GM19468 (cell line): Measurements from ENCODE around the gene LTO1.
"Not testable (repeated sequence)": the region's sequence is repeated elsewhere in the genome, so short reads cannot be mapped to it uniquely, and the experiment has no call there.

Experiments
- ATAC-seq: cut with Tn5 transposase; IDR thresholded peaks from one replicate; pipeline ENCODE4 v1.9.1; 2021; ENCODE audit warnings: mild to moderate bottlenecking, moderate library complexity, moderate number of reproducible peaks; ENCODE audit not compliant: unreplicated experiment; ENCODE audit errors: extremely low read depth

LTO1 gene

DNA sequence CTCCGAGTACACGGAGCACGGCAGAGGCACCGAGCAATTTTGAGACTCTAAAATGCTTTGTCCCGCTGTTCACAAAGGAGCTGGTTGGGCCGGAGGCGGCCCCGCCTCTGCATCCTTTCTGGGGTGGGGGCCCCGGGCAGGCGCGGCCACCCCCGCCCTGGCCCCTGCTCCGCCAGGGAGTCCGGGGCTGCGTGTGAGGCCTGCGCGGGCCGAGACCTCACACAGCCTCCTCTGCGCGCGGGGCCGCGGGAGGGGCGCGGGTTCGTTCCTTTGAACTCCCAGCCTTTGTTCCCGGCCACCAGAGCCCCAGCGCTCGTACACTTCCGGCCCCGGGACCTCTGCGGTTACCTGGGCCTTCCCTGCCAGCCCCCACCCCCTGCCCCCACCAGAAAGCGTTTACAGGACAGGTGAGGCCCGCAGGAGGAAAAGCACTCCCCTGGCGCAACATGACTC, 27.1 kb upstream of the LTO1 start:
- no peak for ATAC-seq

DNA sequence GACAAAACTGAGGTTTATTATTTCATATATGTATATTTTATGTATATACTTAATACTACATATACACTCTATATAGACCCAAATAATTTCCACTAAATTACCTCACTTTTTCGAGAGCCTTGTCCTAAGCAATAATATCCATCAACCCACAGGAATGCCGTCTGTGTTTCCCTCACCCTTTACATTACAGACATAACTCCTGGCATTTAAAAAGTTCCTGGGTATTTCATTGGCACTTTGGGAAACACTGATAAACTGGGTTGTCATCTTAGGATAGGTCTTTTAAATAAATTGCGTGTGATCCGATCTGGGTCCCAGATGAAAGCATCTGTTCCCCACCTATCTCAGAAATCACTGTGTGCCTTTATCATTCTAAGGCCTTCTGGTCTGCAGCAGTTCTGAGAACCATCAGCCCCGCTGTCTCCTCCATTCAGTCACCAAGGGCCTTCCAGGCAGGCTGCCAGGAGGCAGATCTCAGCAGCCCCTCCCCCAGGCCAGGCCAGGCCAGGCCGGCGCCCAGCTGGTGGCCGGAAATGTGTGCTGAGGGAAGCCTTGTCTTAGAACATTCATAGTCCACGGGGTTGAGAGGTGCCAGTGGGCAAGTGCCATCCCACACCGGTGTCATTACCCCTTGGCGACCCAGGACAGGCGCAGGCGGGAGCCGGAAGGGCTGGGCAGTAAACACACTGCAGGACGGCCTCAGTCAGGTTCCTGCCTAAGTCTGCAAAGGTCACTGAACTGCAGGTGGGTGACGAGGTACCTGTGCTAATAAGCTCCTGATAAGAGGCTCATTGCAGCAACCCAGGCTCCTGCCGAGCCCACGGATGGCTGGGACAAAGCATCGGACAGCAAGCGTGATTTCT, 25.4 kb upstream of the LTO1 start:
- ATAC-seq: no peak

DNA sequence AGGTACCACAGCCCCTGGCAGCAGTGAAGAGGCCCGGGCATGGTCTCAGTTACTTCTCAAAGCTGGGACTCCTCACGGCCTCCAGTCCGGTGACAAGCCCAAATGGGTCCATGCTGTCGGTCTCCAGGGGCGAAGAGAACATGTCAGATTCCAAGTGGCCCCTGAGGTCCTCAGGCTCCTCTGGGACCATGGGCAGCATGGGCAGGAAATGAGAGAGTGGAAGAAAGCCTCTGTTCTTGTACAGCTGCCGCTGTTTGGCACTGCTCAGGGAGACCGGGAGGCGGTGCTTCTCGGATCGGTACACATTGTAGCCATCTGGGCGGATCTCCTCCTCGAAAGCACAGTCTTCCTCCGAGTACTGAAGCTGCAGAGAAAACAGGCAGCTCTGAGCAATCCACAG, 24.1 kb upstream of the LTO1 start:
- no peak for ATAC-seq

DNA sequence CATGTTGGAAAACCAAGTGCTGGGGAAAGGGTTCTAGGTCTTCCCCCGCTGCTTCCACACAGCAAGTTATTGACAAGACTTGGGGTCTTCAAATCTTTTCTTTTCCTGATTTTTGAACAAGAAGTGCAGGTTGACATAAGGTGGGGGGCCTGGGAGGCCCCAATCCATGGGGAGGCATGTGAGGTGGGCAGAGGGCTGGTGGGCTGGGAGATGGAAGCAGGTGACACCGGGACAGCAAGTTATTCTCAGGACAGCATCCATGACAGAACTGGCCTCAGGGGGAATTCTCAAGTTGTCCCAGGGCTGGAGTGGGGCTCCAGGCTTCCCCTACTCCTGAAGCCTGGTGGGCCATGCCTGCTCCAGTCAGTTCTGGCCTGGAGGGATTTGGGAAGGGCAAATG, 23.2 kb upstream of the LTO1 start:
- no peak for ATAC-seq

DNA sequence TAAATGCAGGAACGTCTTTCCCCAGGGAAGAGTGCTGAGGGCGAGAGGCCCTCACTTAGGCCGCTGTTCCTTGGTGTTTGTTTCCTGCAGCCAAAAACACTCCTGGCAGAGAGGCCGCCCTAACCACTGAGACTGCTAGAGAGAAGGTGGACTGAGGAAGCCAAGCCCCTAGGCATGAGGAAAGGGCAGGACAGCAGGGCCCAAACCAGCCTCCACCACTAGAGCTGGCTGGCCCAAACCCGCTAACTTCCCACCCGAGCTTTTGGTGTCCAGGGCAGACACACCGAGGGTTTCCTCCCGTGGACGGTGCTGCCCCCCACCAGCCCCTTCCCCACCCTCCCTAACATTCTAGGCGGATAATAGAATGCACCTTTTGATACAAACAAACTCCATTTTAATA, 22.7 kb upstream of the LTO1 start:
- no peak for ATAC-seq

DNA sequence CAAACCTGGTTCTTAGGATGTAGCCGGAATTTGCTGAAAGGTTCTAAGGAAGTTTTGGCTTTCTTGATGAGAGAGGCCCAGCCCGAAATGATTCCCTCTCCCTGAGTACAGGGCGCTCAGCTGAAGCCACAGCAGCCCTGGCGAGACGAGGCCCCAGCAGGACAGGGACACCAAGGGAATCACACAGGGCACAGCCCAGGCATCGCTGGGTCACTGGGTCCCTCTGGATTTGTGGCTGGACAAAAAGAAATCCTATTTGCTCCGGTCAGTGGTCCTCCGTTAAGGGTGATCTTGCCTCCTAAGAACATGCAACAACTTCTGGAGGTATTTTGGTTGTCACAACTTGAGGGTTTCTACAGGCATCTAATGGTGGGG, 22.3 kb upstream of the LTO1 start:
- ATAC-seq: no peak

DNA sequence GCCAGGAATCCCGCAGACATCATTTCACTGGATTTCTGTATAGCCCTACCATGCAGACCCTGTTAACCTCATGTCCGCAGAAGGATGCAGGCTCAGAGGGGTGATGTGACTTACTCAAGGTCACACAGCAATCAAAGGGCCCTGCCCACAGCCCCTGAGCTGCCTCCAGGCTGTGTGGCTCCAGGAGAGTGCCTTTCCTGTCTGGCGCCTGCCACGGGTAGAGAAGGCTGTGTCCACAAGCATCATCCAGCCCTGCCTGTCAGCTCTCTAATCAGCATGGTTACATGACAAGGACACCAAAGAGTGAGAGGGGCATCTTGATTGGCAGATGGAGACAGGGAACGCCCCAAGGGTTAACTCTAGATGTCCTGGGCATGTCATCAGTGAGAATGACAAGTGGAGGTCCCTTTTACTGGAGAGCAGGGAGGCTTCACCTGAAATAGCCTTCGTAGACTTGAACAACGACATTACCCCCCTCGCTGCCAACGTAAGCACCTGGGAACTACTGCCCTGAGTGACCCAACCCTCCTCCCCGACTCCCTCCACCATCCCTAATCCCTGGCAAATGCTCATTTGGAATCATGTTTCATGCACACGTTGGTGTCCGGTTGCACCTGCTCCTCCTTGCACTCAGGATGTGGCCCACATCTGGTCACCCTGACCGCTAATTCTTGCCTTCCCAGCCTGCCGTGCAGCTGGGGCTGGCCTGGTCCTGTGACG, 21.8 kb upstream of the LTO1 start:
- ATAC-seq: no peak

DNA sequence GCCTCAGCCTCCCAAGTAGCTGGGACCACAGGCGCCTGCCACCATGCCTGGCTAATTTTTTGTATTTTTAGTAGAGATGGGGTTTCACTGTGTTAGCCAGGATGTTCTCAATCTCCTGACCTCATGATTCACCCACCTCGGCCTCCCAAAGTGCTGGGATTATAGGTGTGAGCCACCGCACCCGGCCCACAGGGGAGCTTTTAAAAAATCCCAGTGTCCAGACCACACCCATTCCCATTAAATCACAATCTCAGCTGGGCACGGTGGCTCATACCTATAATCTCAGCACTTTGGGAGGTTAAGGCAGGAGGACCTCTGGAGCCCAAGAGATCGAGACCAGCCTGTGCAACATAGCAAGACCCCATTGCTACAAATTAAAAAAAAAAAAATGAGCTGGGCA, 20.8 kb upstream of the LTO1 start:
- ATAC-seq: not testable (repeated sequence)

DNA sequence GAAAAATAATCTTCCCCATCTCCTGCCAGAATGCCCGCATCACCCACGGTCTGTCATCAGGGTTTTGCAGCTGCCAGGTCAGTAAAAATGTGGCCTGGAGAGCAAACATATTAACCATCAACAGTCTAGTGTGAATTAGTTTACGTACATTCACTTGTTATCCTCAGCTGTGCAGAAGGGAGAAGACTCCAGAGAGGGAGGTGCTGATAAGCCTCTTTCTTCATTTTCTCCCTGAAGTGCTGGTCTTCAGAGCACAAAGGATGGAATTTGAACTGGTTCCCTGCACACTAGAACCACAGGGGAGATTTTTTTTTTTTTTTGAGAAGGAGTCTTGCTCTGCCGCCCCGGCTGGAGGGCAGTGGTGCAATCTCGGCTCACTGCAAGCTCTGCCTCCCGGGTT, 20.4 kb upstream of the LTO1 start:
- no peak for ATAC-seq

DNA sequence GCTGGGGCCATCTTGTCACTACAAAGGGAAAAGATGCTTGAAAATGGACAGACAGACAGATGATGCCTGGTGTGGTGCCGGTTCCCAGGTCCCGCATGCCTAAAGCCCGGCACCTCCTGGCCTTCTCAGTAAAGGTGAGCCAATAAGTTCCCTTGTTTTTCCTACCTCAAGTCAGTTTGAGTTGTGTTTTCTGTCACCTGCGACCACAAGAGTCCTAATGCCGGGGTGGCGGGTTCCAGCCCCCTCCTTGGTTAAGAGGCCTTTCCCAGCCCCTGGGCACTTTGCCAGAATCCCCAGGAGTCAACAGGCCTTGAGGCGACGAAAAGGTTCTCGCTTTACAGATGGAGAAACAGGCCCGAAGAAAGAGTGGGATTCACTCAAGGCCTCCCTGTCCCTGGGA, 19.6 kb upstream of the LTO1 start:
- ATAC-seq: no peak

DNA sequence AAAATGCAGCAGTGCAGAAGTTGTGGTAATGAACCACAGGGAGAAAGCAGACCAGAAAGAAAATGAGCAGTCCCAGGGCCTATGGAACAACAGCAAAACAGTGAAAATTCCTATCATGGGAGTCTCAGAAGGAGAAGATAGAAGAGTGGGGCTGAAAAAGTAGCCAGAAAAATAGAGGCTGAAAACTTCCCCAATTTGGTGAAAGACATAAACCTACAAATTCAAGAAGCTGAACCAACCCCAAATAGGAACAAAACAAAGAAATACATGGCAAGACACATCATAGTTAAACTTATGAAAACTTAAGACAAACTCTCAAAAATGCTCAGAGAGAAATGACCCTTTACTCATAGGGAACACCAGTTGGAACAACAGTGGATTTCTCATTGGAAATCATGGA, 17.3 kb upstream of the LTO1 start:
- ATAC-seq: no peak

DNA sequence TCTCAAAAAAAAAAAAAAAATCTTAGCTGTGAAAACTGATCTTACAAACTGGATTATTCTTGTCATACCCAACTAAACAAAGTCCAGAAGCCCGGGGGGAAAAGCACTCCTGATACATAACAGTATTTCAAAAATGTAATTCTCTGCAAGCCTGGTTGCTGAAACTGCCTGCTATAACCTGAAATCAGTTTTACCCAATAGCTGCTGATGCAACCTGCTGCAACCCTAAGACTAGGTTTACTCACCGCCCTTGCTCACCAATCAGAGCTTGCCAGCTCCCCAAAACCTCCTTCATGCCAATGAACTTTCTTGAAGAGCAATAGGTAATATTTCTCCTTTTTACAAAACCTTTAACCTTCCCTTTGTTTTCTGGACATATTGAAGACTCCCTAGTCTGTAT, 16.3 kb upstream of the LTO1 start:
- no peak for ATAC-seq

DNA sequence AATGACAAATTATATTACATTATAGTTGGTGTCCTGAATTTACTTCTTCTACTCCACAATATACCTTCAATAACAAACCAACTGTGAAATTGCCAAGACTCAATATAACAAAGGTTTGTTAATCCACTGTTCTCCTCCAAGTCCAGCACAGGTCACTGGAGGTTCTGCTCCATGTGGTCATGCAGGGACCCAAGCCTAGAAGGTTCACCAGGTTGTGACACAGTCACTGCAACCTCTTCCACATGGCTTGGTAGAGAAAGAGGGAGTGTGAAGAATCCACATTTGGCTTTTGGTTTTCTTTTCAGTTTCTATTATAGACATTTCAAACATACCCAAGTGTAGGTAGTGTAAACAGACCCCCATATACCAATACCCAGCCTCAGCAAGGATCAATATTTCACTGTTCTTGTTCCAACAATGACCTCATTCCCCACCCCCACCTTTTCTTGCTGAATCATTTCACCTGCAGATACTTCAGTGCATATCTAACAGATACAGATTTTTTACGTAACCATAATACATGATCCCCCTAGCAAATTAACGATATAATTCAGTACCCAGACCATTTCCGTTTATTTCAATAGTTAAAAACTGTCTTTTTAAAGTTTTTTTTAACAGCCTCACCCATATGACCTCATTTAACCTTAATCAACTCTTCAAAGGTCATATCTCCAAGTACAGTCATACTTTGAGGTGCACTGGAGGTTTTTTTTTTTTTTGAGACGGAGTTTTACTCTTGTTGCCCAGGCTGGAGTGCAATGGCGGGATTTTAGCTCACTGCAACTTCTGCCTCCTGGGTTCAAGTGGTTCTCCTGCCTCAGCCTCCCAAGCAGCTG, 14.5 kb upstream of the LTO1 start:
- ATAC-seq: no peak

DNA sequence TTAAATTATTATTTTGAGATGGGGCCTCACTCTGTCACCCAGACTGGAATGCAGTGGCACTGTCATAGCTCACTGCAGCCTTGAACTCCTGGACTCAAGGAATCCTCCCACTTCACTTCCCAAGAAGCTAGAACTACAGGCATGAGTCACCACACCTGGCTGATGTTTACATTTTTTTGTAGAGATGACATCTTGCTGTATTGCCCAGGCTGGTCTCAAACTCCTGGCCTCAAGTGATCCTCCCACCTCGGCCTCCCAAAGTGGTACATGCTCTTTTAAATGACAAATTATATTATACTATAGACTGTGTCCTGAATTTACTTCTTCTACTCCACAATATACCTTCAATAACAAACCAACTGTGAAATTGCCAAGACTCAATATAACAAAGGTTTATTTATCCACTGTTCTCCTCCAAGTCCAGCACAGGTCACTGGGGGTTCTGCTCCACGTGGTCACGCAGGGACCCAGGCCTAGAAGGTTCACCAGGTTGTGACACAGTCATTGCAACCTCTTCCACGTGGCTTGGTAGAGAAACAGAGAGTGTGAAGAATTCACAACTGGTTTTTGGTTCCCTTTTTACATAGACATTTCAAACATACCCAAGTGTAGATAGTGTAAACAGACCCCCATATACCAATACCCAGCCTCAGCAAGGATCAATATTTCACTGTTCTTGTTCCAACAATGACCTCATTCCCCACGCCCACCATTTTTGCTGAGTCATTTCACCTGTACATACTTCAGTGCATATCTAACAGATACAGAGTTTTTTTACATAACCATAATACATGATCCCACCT, 13.0 kb upstream of the LTO1 start:
- not testable (repeated sequence) for ATAC-seq

DNA sequence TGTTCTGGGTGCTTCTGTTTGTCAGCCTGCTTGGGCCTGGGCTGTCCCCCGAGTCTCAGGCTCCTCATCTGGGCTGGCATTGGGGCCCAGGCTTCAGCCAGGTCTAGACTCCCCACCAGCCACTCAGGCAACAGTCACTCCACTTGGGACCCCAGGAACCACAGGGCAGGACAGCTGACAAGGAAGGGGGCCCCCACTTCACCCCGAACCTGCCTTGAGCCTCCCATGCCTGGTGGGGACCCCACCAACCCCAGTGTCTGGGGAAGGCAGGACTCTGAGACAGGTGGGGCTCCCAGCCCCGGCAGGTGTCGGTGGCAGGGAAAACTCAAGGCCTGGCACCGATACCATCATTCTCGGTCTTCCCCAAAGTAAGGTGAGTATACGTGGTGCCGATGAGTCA, 11.7 kb upstream of the LTO1 start:
- no peak for ATAC-seq

DNA sequence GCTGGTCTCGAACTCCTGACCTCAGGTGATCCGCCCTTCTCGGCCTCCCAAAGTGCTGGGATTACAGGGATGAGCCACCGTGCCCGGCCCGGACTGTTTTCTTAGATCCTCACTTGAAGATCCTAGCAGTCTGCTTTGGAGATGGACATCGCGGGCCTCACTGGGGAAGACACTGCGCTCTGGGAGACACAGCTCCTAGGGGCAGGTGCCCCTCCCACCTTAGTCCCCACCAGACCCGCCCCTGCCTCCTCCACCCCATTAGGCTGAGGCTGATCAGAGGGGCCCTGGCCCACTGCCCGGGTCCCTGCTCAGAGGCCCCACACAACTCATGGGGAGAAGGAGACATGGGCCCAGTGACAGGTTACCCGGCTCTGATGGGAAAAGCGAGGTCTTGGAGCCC, 11.3 kb upstream of the LTO1 start:
- no peak for ATAC-seq

DNA sequence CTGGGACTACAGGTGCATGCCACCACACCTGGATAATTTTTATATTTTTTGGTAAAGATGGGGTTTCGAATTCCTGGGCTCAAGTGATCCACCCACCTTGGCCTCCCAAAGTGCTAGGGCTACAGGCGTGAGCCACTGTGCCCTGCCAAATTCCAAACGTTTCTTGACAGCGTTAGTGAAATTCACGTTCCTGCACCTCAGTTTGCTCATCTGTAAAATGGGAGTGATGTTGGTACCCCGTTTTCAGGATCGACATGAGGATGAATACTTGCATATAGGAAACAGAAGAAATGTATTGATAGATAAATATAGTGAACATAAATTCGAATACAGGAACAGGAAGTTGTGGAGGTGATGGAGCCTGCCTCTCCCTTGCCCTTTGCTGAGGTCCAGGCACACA, 10.2 kb upstream of the LTO1 start:
- ATAC-seq: no peak

DNA sequence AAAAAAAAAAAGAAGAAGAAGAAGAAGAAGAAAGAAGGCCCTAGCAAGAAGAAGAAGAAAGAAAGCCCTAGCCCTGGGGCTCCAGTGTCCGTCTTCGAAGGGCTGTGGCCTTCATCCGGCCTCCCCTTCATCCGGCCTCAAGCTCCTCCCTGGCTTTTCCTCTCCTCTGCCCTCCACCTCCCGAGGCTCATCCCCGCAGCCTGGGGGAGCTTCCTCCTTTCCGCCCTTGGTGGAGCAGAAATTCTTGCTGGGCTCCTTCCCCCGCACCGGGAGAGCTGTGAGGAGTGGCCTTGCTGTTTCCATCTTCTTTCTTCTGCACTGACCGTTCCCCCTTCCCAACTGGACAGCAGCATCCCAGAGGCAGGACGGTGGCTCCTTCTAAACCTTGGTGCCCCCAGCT, 9.5 kb upstream of the LTO1 start:
- no peak for ATAC-seq

DNA sequence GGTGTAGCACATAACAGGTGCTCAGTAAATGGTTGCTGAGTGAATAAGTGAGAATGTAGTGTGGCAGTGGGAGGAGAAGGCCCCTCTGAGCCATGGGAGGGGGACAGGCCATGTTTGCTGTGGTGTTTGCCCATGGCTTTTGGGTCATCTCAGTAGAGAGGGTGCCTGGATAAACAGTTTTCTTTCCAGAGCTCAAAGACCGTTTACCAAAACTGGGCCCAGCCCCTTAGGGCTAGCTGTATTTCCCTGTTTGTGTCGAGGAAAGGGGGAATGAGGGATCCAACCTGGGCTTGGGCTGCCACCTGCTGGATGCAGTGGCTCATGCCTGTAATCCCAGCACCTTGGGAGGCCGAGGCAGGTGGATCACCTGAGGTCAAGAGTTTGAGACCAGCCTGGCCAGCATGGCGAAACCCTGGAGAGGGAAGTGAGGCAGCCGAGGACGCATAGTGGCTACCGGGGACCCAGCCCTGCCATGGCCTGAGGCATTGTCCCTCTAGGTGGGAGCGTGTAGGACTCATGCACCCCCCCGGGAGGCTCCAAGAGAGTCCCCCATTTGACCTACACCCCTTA, 8.7 kb upstream of the LTO1 start:
- no peak for ATAC-seq
